ENCODE measurements around the gene PITPNC1.
A peak's percentile ranks its signal among the peaks of the same experiment; 100 is the strongest.

The PITPNC1 gene

DNA sequence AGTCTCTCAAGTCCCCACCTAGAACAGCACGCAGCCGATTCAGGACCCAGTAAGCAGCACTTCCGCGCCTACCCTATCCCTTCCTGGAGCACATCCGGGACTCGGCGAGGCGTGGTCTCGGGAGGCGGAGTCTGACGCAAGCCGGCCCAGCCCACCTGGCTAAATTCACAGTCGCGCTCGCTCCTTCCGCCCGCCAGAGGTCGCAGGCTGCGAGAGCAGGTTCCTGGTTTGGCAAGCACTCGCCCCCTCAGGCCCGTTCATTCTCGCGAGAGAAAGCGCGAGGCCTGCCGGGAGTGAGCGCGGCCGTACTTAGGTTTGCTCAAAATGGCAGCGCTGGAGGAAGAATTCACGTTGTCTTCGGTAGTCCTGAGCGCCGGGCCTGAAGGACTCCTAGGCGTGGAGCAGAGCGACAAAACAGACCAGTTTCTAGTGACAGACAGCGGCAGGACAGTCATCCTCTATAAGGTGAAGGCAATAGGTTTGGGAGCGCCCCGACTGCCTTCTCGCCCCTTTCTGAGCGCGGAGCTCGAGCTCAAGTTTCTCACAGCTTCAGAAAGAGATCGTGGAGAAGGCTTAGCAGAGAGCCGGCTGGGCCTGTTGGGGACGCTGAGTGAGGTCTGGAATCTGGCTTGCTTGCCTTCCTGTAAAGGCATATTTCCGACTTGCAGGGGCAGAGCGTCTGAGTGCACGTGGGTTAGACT, 340.7 kb downstream of the PITPNC1 start, which contains the start of gene NOL11:
NOL11 (plus strand) TSS at position 313 of the 701 bp plus-strand sequence; CDS start at position 325, 12 bp downstream.
- Histone ChIP-seq H2AFZ (ENCODE audit: low read length) (peak within 1 kb of the TSS; percentile 99), H3K9me3 (replicated peaks; ENCODE audit: insufficient read depth, low read length) (no peaks in the 10 kb centered on the region), H3K36me3 (replicated peaks; ENCODE audit: insufficient read depth, low read length) (peaks cover 19% of the 10 kb centered on the region), H3K27ac (ENCODE audit: low read length) (peak within 1 kb of the TSS; percentile 78), H3K4me1 (ENCODE audit: low read length) (no peaks in the 10 kb centered on the region; the same call in 1 of the 2 replicates), H3K4me2 (ENCODE audit: low read depth, low read length) (peak within 1 kb of the TSS; percentile 91), H3F3A (ENCODE audit: insufficient read depth, low read length) (peaks cover 5% of the 10 kb centered on the region; the same call in 1 of the 2 replicates), H3K9ac (ENCODE audit: low read length) (peak within 1 kb of the TSS; percentile 99), H3K4me3 (ENCODE audit: low read length) (peak within 1 kb of the TSS; percentile 100), H3K79me2 (ENCODE audit: low read length) (peaks cover 43% of the 10 kb centered on the region), H4K20me1 (ENCODE audit: insufficient read depth, low read length) (no peaks in the 10 kb centered on the region), H3K9me2 (replicated peaks; ENCODE audit: insufficient read depth, low read length) (no peaks in the 10 kb centered on the region), H3K27me3 (replicated peaks; ENCODE audit: insufficient read depth, low read length) (no peaks in the 10 kb centered on the region)
- peak; percentile 99 for DNase-seq
- TF ChIP-seq EZH2 (optimal IDR thresholded peaks at IDR 0.05; ENCODE audit: low read depth, low read length) (no peak), EZH2phosphoT487 (IDR thresholded peaks at IDR 0.05; ENCODE audit: low read length) (no peak)
- TF ChIP-seq, protein P1, sequence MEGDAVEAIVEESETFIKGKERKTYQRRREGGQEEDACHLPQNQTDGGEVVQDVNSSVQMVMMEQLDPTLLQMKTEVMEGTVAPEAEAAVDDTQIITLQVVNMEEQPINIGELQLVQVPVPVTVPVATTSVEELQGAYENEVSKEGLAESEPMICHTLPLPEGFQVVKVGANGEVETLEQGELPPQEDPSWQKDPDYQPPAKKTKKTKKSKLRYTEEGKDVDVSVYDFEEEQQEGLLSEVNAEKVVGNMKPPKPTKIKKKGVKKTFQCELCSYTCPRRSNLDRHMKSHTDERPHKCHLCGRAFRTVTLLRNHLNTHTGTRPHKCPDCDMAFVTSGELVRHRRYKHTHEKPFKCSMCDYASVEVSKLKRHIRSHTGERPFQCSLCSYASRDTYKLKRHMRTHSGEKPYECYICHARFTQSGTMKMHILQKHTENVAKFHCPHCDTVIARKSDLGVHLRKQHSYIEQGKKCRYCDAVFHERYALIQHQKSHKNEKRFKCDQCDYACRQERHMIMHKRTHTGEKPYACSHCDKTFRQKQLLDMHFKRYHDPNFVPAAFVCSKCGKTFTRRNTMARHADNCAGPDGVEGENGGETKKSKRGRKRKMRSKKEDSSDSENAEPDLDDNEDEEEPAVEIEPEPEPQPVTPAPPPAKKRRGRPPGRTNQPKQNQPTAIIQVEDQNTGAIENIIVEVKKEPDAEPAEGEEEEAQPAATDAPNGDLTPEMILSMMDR (IDR thresholded peaks at IDR 0.05; ENCODE audit: low read length), result peak; percentile 90

DNA sequence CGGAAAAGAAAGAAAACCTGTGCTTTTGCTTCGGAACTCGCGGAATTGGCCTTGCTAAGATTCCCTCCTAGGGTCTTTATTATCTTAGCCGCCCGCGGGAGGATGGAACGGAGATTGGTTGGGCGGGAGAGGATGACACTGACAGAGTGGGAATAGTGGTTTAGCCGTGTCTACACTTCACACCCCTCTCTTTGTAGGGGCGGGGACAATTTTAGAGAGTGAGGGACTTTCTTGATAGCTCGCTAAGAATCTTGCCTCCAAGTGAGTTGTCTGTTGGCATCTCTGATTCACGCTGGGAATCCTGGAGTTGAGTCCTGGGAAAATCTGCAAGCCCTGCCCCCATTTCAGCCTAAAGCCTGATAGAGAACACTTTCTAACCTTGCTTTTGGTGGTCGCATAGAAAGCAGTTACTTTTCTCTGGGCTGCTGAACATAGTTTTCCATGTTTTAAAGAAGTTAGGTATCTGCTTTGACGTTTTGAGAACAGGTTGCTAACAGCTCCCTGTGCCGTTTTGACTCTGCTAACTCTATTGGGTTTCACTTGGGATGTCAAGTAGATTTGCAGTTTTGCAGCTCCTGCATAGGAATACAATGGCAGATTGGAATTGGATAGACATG, 341.4 kb downstream of the PITPNC1 start:
- no peaks in the 10 kb centered on the region for H3K9me3 ChIP-seq (replicated peaks; ENCODE audit: insufficient read depth, low read length)
- peaks cover 43% of the 10 kb centered on the region for H3K79me2 ChIP-seq (ENCODE audit: low read length)
- peaks cover 5% of the 10 kb centered on the region; the same call in 1 of the 2 replicates for H3F3A ChIP-seq (ENCODE audit: insufficient read depth, low read length)
- H3K4me3 ChIP-seq (ENCODE audit: low read length), result peak overlapping the region; percentile 100
- no peaks in the 10 kb centered on the region for H4K20me1 ChIP-seq (ENCODE audit: insufficient read depth, low read length)
- H3K9ac ChIP-seq (ENCODE audit: low read length), result peak overlapping the region; percentile 99
- H3K9me2 ChIP-seq (replicated peaks; ENCODE audit: insufficient read depth, low read length), result no peaks in the 10 kb centered on the region
- H3K36me3 ChIP-seq (replicated peaks; ENCODE audit: insufficient read depth, low read length), result peaks cover 19% of the 10 kb centered on the region
- TF ChIP-seq EZH2phosphoT487 (IDR thresholded peaks at IDR 0.05; ENCODE audit: low read length), result no peak
- no peak for TF ChIP-seq EZH2 (optimal IDR thresholded peaks at IDR 0.05; ENCODE audit: low read depth, low read length)
- TF ChIP-seq, protein P1 (IDR thresholded peaks at IDR 0.05; ENCODE audit: low read length), result no peak
- H3K27me3 ChIP-seq (replicated peaks; ENCODE audit: insufficient read depth, low read length), result no peaks in the 10 kb centered on the region
- H3K27ac ChIP-seq (ENCODE audit: low read length), result peak overlapping the region; percentile 78; the same call in 1 of the 2 replicates
- H3K4me1 ChIP-seq (ENCODE audit: low read length), result no peaks in the 10 kb centered on the region; the same call in 1 of the 2 replicates
- peak; percentile 34 for DNase-seq
- peak overlapping the region; percentile 99 for H2AFZ ChIP-seq (ENCODE audit: low read length)
- H3K4me2 ChIP-seq (ENCODE audit: low read depth, low read length), result peak overlapping the region; percentile 91

DNA sequence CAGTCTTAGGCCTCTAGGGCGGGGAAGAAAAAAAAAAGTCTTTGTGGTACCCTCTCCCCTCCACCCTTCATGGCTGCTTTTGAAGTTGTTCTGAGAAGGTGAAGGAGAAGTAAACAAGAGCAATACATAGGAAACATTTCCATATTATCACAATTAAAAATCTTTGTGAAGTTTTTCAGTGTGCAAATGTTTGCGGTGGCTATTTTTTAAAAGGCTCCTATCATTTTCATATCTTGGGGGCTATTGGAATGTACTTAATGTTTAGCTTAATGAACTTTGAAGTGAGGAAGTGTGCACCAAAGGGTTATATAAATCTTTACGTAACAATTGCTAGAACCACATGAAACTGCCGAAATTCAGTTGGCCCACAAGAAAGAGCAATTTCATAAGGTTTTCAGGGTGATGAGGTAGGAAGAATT, 348.3 kb downstream of the PITPNC1 start:
- H3K79me2 ChIP-seq (ENCODE audit: low read length), result peaks cover 25% of the 10 kb centered on the region
- no peak overlapping the region for H2AFZ ChIP-seq (ENCODE audit: low read length)
- no peak for DNase-seq
- peaks cover 33% of the 10 kb centered on the region for H3K36me3 ChIP-seq (replicated peaks; ENCODE audit: insufficient read depth, low read length)
- no peak overlapping the region for H3K4me3 ChIP-seq (ENCODE audit: low read length)
- no peak for TF ChIP-seq EZH2 (optimal IDR thresholded peaks at IDR 0.05; ENCODE audit: low read depth, low read length)
- no peak for TF ChIP-seq EZH2phosphoT487 (IDR thresholded peaks at IDR 0.05; ENCODE audit: low read length)
- TF ChIP-seq, protein P1 (IDR thresholded peaks at IDR 0.05; ENCODE audit: low read length), result no peak
- no peaks in the 10 kb centered on the region for H3K4me1 ChIP-seq (ENCODE audit: low read length)
- H3K27me3 ChIP-seq (replicated peaks; ENCODE audit: insufficient read depth, low read length), result no peaks in the 10 kb centered on the region
- no peak overlapping the region for H3K4me2 ChIP-seq (ENCODE audit: low read depth, low read length)
- H3F3A ChIP-seq (ENCODE audit: insufficient read depth, low read length), result no peaks in the 10 kb centered on the region
- H3K9ac ChIP-seq (ENCODE audit: low read length), result no peak overlapping the region
- H4K20me1 ChIP-seq (ENCODE audit: insufficient read depth, low read length), result no peaks in the 10 kb centered on the region
- no peaks in the 10 kb centered on the region for H3K9me2 ChIP-seq (replicated peaks; ENCODE audit: insufficient read depth, low read length)
- no peak overlapping the region for H3K27ac ChIP-seq (ENCODE audit: low read length)
- H3K9me3 ChIP-seq (replicated peaks; ENCODE audit: insufficient read depth, low read length), result no peaks in the 10 kb centered on the region
